Parathyroid adenoma (tissue), 2 donors: Measurements from ENCODE around the gene TLE2.

ENCODE experiments used
- H2AFZ ChIP-seq: fragments of 300-600 bp; sonication (generic); one replicate; pipeline ENCODE4 v1.7.0; 2017; ENCODE audit warnings: antibody characterized with exemption, mild to moderate bottlenecking
- H3K27ac ChIP-seq: fragments of 300-600 bp; sonication (generic); one replicate; pipeline ENCODE4 v1.7.0; 2017
- H3K27me3 ChIP-seq: fragments of 300-600 bp; sonication (generic); one replicate; pipeline ENCODE4 v1.7.0; 2017; ENCODE audit warnings: low read length; ENCODE audit not compliant: control insufficient read depth, insufficient read depth
- H3K36me3 ChIP-seq: fragments of 300-600 bp; sonication (generic); one replicate; pipeline ENCODE4 v1.7.0; 2017; ENCODE audit warnings: low read length; ENCODE audit not compliant: control insufficient read depth, insufficient read depth
- H3K4me1 ChIP-seq: fragments of 300-600 bp; sonication (generic); one replicate; pipeline ENCODE4 v1.7.0; 2017; ENCODE audit warnings: control low read depth
- H3K4me2 ChIP-seq: fragments of 300-600 bp; sonication (generic); one replicate; pipeline ENCODE4 v1.7.0; 2017; ENCODE audit warnings: low read length
- H3K4me3 ChIP-seq: fragments of 300-600 bp; sonication (generic); one replicate; pipeline ENCODE4 v1.7.0; 2017; ENCODE audit warnings: low read depth, low read length
- H3K79me2 ChIP-seq: fragments of 300-600 bp; sonication (generic); one replicate; pipeline ENCODE4 v1.7.0; 2017; ENCODE audit warnings: control low read depth
- H3K9ac ChIP-seq: fragments of 300-600 bp; sonication (generic); one replicate; pipeline ENCODE4 v1.7.0; 2017; ENCODE audit warnings: mild to moderate bottlenecking
- H3K9me3 ChIP-seq: fragments of 300-600 bp; sonication (generic); one replicate; pipeline ENCODE4 v1.7.0; 2017; ENCODE audit warnings: low read length; ENCODE audit not compliant: control insufficient read depth
- TF ChIP-seq, protein P1 (sequence below): fragments of 300-600 bp; sonication (generic); IDR thresholded peaks from one replicate; pipeline ENCODE4 v1.7.0; 2017; ENCODE audit warnings: antibody characterized with exemption, mild to moderate bottlenecking
- donor health status: primary hyperparathyroidism.

TLE2 gene

DNA sequence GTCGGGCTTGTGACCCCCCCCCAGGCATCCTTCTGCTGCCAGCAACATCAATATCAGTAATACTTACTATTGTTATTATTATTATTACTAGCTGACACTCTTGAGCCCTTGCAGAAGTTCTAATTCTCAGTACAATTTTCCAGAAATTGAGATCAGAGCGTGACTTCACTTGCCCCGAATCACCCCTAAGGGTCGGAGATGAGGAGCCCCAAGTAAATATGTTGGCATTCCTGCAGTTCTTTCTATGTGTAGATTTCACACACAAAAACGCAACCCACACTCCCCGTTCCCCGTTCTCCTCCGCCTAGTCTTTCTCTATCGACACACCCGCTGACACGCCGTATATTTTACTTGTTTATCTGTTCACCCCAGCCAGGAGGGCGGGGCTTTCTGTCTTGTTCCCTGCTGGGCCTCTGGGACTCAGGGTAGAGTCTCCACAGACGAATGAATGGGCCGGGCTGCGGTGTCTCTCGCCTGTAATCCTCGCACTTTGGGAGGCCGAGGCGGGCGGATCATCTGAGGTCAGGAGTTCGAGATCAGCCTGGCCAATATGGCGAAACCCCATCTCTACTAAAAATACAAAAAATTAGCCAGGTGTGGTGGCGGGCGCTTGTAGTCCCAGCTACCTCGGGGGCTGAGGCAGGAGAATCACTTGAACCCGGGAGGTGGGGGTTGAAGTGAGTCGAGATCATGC, 18.6 kb upstream of the TLE2 start:
- TF ChIP-seq, protein P1, sequence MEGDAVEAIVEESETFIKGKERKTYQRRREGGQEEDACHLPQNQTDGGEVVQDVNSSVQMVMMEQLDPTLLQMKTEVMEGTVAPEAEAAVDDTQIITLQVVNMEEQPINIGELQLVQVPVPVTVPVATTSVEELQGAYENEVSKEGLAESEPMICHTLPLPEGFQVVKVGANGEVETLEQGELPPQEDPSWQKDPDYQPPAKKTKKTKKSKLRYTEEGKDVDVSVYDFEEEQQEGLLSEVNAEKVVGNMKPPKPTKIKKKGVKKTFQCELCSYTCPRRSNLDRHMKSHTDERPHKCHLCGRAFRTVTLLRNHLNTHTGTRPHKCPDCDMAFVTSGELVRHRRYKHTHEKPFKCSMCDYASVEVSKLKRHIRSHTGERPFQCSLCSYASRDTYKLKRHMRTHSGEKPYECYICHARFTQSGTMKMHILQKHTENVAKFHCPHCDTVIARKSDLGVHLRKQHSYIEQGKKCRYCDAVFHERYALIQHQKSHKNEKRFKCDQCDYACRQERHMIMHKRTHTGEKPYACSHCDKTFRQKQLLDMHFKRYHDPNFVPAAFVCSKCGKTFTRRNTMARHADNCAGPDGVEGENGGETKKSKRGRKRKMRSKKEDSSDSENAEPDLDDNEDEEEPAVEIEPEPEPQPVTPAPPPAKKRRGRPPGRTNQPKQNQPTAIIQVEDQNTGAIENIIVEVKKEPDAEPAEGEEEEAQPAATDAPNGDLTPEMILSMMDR: no peak
- no peaks in the 10 kb centered on the region for H3K9me3 ChIP-seq
- H3K27ac ChIP-seq: no peak overlapping the region
- peaks cover 4% of the 10 kb centered on the region for H3K4me1 ChIP-seq
- H3K79me2 ChIP-seq: no peaks in the 10 kb centered on the region
- no peak overlapping the region for H3K9ac ChIP-seq
- H3K4me2 ChIP-seq: peak overlapping the region; percentile 65
- H3K27me3 ChIP-seq: no peaks in the 10 kb centered on the region
- peak overlapping the region; percentile 81 for H2AFZ ChIP-seq
- H3K4me3 ChIP-seq: peak overlapping the region; percentile 52
- H3K36me3 ChIP-seq: no peaks in the 10 kb centered on the region

DNA sequence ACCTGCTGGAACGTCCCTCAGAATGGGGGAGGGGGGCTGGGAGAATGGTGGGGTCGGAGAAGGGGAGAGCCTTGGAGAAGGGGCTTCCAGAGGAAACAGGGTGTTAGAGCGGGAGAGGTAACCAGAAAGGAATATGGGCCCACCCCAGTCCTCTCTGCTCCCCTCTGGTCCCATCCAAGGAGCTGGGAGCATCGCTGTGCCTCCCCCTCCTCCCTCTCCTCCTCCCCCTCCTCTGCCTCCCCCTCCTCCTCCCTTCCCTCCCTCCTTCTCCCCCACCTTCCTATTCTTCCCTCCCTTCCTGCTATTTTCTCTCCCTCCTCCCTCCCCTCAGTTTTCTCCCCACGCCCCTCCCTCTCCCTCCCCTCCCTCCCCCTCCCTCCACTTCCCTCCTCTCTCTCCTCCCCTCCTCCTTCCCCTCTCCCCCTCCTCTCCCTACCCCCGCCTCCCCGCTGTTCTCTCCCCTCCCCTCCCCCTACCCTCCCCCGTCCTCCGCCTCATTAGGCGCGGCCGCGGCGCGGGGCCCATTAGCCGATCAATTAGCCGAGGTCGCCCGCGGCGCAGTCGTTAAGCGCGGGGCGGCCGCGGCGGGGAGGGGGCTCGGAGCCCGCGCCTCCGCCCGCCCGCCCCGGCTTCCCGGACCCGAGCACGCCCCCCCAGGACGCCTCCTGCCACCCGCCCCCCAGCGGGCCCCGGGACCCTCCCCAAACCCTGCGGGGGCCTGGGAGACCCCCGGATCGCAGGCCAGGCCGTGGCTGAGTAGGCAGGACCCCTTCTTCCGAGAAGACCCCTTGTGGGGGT, 17.8 kb upstream of the TLE2 start:
- H3K4me3 ChIP-seq: peak overlapping the region; percentile 52
- no peaks in the 10 kb centered on the region for H3K79me2 ChIP-seq
- no peak overlapping the region for H3K9ac ChIP-seq
- peaks cover 3% of the 10 kb centered on the region for H3K4me1 ChIP-seq
- peak overlapping the region; percentile 65 for H3K4me2 ChIP-seq
- H3K9me3 ChIP-seq: no peaks in the 10 kb centered on the region
- no peaks in the 10 kb centered on the region for H3K27me3 ChIP-seq
- no peaks in the 10 kb centered on the region for H3K36me3 ChIP-seq
- H3K27ac ChIP-seq: no peak overlapping the region
- TF ChIP-seq, protein P1: no peak
- H2AFZ ChIP-seq: peak overlapping the region; percentile 81

DNA sequence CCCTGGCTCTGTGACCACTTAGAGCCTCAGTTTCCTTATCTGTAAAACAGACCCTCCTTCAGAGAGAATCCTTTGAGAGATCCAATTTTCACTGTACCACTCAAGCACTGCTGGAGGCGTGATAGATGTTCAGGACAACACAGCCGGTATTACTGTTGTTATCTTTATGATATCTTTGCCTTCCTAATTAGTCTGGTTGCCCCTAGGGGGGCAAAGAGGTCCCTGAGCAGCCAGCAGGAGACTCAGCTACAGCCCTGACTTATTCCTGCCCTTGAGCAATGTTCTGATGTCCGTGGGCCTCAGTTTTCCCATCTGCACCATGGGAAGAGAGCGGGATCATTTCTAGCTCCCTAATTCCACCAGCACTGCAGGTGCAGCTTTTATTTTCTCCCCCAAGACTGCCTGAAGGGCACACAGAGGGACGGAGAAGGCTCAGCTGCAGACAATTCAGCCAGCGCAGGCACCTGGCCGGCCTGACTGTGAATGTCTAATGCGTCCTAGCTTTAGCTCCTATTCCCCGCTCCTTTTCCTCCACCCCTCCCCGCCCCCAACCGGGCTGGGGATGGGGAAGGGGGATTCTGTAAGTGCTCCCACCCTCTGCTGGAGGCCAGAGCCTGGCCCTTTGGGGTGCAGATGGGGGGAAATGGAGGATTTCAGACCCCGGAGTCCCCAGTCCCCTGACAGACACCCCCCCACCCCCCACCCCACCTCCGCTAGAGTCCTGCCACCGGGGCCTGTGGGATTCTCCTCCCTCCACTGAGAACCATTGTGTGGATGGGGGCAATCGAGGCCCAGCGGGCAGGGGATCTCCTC, 17.0 kb upstream of the TLE2 start:
- no peak overlapping the region for H3K9ac ChIP-seq
- H2AFZ ChIP-seq: no peak overlapping the region
- no peaks in the 10 kb centered on the region for H3K27me3 ChIP-seq
- H3K4me1 ChIP-seq: peaks cover 6% of the 10 kb centered on the region
- H3K79me2 ChIP-seq: no peaks in the 10 kb centered on the region
- H3K9me3 ChIP-seq: no peaks in the 10 kb centered on the region
- TF ChIP-seq, protein P1: no peak
- no peak overlapping the region for H3K27ac ChIP-seq
- no peaks in the 10 kb centered on the region for H3K36me3 ChIP-seq
- no peak overlapping the region for H3K4me3 ChIP-seq
- H3K4me2 ChIP-seq: no peak overlapping the region

DNA sequence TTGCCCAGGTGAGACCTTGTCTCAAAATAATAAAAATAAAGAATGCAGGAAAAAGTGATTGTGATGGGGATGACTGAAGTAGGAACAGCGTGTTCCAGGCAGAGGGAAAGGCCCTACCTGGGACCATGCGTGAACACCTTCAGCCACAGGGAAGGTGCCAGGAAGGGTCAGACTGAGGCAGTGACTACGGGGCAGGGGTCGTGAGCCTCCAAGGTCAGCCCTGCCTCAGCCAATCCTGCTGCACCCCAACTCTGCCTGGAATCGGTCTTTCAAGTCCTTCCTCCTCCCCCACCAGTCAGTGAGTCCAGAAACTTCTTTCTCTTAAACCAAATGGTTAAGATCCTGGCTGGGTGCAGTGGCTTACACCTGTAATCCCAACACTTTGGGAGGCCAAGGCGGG, 16.1 kb upstream of the TLE2 start:
- H3K4me3 ChIP-seq: no peak overlapping the region
- H3K4me2 ChIP-seq: no peak overlapping the region
- H3K4me1 ChIP-seq: peaks cover 6% of the 10 kb centered on the region
- H3K27ac ChIP-seq: no peak overlapping the region
- H3K36me3 ChIP-seq: no peaks in the 10 kb centered on the region
- no peak overlapping the region for H2AFZ ChIP-seq
- H3K9ac ChIP-seq: no peak overlapping the region
- no peaks in the 10 kb centered on the region for H3K79me2 ChIP-seq
- no peaks in the 10 kb centered on the region for H3K9me3 ChIP-seq
- TF ChIP-seq, protein P1: no peak
- H3K27me3 ChIP-seq: no peaks in the 10 kb centered on the region
